SU-DHL-6 (cell line): ENCODE measurements around the gene DUXA.

Source experiments
- H2AFZ ChIP-seq: fragments of 200-600 bp; sonication (generic); 2 replicates; pipeline ENCODE4 v1.6.1; 2014; ENCODE audit warnings: low read depth, mild to moderate bottlenecking, moderate library complexity, mixed read lengths, antibody characterized with exemption, low read length; ENCODE audit not compliant: severe bottlenecking
- H3F3A ChIP-seq: fragments of 200-600 bp; shearing (Covaris generic); 2 replicates; pipeline ENCODE4 v1.6.0; 2016; ENCODE audit warnings: antibody characterized with exemption, mild to moderate bottlenecking; ENCODE audit not compliant: insufficient read depth
- H3K27ac ChIP-seq: fragments of 200-600 bp; sonication (generic); 2 replicates; pipeline ENCODE4 v1.5.1; 2016; ENCODE audit warnings: low read depth, mild to moderate bottlenecking, low read length, moderate library complexity, mixed read lengths
- H3K27me3 ChIP-seq: fragments of 200-600 bp; sonication (generic), shearing (Covaris generic); 2 replicates; pipeline ENCODE4 v1.6.0; 2014; ENCODE audit warnings: mild to moderate bottlenecking, low read length
- H3K36me3 ChIP-seq: fragments of 200-600 bp; sonication (generic); 2 replicates; pipeline ENCODE4 v1.6.1; 2014; ENCODE audit warnings: mild to moderate bottlenecking, low read length, mixed read lengths
- H3K4me2 ChIP-seq: fragments of 300-600, 200-600 bp; shearing (Covaris generic), sonication (generic); 2 replicates; pipeline ENCODE4 v1.6.0; 2014; ENCODE audit warnings: low read length, low read depth, mild to moderate bottlenecking; ENCODE audit not compliant: poor library complexity, severe bottlenecking
- H3K4me3 ChIP-seq: fragments of 200-600 bp; sonication (generic); 2 replicates; pipeline ENCODE4 v1.5.1; 2014; ENCODE audit warnings: antibody characterized with exemption, low read length, mild to moderate bottlenecking, mixed read lengths; ENCODE audit not compliant: insufficient read depth, poor library complexity, severe bottlenecking
- H3K79me2 ChIP-seq: fragments of 200-600 bp; sonication (generic); 2 replicates; pipeline ENCODE4 v1.6.1; 2014; ENCODE audit warnings: mild to moderate bottlenecking, low read length, moderate library complexity; ENCODE audit not compliant: insufficient read depth
- H3K9ac ChIP-seq: fragments of 200-600 bp; sonication (generic); 2 replicates; pipeline ENCODE4 v1.7.0; 2014; ENCODE audit warnings: mild to moderate bottlenecking, low read length
- H3K9me2 ChIP-seq: fragments of 200-600 bp; sonication (generic); replicated peaks from 2 replicates; pipeline ENCODE4 v1.6.1; 2014; ENCODE audit warnings: low read length; ENCODE audit not compliant: insufficient read depth
- H3K9me3 ChIP-seq: fragments of 200-600 bp; sonication (generic); 2 replicates; pipeline ENCODE4 v1.6.1; 2014; ENCODE audit warnings: low read length, mixed read lengths; ENCODE audit not compliant: insufficient read depth
- H4K20me1 ChIP-seq: fragments of 200-600 bp; sonication (generic); 2 replicates; pipeline ENCODE4 v1.6.1; 2014; ENCODE audit warnings: low read depth, mild to moderate bottlenecking, antibody characterized with exemption, low read length, moderate library complexity, mixed read lengths
- CTCF ChIP-seq: fragments of 200-600 bp; sonication (generic); IDR thresholded peaks from one replicate; pipeline ENCODE4 v1.5.1; 2017; ENCODE audit warnings: antibody characterized with exemption, mild to moderate bottlenecking, low read length, moderate library complexity; ENCODE audit not compliant: insufficient read depth, poor library complexity, severe bottlenecking
- EZH2phosphoT487 ChIP-seq: fragments of 200-600 bp; sonication (generic), shearing (Covaris generic); conservative IDR thresholded peaks from 2 replicates; pipeline ENCODE4 v1.6.1; 2018; ENCODE audit warnings: mild to moderate bottlenecking, antibody characterized with exemption, low read length, moderate library complexity, mixed read lengths

Gene DUXA

GRCh38 chr19:57106722-57107235 is 60.5 kb downstream of the DUXA start:
- no peak overlapping the region for H3K4me2 ChIP-seq
- H3K4me3 ChIP-seq, result no peak overlapping the region
- H3K36me3 ChIP-seq, result no peaks in the 10 kb centered on the region
- TF ChIP-seq CTCF (no peak), EZH2phosphoT487 (no peak)
- H3K27ac ChIP-seq, result no peak overlapping the region
- no peaks in the 10 kb centered on the region for H4K20me1 ChIP-seq
- no peaks in the 10 kb centered on the region for H3K79me2 ChIP-seq
- no peaks in the 10 kb centered on the region for H3F3A ChIP-seq
- H3K9me2 ChIP-seq, result no peaks in the 10 kb centered on the region
- H3K9ac ChIP-seq, result no peak overlapping the region
- H3K9me3 ChIP-seq, result peaks cover 11% of the 10 kb centered on the region; the same call in 1 of the 2 replicates
- no peaks in the 10 kb centered on the region for H3K27me3 ChIP-seq
- H2AFZ ChIP-seq, result no peak overlapping the region

DNA sequence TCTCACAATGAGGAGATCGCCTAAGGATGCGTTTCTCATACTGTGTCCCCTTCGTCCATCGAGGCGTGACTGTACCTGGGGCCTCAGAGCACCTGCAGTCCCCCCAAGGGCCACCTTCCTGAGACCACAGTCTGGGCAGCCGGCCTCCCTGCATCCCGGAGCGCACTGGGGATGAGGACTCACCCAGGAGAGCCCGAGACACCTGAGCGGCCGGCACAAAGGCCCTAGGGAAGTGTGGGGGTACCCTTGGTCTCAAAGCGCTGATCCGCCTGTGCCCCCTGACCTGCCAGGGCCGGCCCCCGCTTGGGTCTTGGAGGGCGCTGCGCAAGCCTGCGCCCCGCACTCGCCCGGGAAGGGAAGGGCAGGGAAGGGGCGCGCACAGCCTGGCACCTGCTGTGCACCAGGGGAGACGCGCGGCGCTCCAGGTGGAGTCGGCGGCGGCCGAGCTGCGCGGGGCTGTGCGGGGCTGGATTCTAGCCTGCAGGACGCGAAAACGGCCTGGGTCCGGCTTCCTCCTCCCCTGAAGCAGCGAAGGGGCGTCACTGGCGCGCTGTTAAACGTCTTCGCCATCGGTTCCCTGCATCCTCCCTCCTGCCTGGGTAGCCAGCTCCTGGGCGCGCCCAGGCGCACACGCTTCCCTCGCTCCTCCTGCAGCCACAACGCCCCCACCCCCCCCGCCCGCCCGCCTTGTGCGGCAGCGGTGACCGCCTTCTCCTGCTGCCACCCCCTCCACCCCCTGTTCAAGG is 61.1 kb downstream of the DUXA start:
- H3K79me2 ChIP-seq, result no peaks in the 10 kb centered on the region
- H3K27ac ChIP-seq, result no peak overlapping the region
- no peak overlapping the region for H3K4me2 ChIP-seq
- no peaks in the 10 kb centered on the region for H3F3A ChIP-seq
- no peak overlapping the region for H2AFZ ChIP-seq
- H3K4me3 ChIP-seq, result no peak overlapping the region
- H4K20me1 ChIP-seq, result no peaks in the 10 kb centered on the region
- H3K27me3 ChIP-seq, result no peaks in the 10 kb centered on the region
- H3K36me3 ChIP-seq, result no peaks in the 10 kb centered on the region
- peaks cover 5% of the 10 kb centered on the region; the same call in 1 of the 2 replicates for H3K9me3 ChIP-seq
- TF ChIP-seq EZH2phosphoT487 (no peak), CTCF (no peak)
- H3K9me2 ChIP-seq, result no peaks in the 10 kb centered on the region
- H3K9ac ChIP-seq, result no peak overlapping the region
